IPS-NIHi7 (cell line): ENCODE measurements around the gene LGALS4.
"Not testable (repeated sequence)": the region's sequence is repeated elsewhere in the genome, so short reads cannot be mapped to it uniquely, and the experiment has no call there.

Source experiments
- DNase-seq: peaks from one replicate; pipeline ENCODE4 v3.0.0; 2012; ENCODE audit warnings: mixed read lengths; ENCODE audit errors: extremely low spot score

The LGALS4 gene

DNA sequence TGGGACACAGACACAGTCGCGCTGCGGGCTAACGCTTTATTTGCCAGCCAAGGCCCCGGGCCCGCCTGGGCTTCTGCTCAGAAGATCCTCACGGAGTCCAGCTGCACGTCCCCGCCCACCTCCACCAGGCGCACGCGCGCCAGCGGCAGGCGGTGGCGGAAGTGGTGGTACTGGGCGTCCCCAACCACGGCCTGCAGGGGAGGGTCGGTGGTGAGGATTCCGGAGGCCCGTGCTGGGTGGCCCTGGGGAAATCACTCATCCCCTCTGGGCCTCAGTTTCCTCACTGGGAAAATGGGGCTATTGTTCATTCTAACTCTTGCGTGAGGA is 41.8 kb downstream of the LGALS4 start:
- not testable (repeated sequence) for DNase-seq

DNA sequence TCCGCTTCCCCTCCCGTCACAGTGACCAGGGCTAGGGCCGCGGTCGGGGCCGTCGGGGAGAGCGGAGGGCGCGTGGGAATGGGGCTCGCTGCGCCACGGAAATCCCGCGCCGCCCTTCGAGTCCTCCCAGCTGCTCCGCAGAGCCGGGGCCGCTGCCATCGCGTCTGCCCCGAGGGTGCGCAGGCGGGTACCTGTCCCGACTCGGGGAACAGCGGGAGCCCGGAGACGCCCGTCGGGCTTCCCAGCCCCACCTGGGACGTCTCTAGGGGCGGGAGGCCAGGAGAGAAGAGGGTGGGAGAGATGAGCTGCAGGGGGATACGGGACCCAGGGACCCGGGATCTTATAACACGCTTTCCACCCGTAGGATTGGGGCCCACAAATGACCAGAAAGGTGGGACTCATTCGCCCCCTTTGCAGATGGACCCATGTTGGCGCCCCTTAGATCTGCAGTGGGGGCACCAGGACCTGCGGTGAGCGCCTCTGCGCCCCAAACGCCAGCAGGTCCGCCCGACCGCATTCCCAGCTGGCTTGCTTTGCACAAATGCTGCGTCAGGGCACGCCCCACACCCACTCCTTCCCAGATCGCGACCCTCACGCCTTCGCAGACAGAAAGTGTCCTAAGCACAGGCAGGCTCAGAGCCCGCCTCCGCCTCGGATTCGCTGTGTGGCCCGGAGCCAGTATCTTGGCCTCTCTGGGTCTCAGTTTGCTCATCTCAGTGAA is 42.4 kb downstream of the LGALS4 start:
- not testable (repeated sequence) for DNase-seq

DNA sequence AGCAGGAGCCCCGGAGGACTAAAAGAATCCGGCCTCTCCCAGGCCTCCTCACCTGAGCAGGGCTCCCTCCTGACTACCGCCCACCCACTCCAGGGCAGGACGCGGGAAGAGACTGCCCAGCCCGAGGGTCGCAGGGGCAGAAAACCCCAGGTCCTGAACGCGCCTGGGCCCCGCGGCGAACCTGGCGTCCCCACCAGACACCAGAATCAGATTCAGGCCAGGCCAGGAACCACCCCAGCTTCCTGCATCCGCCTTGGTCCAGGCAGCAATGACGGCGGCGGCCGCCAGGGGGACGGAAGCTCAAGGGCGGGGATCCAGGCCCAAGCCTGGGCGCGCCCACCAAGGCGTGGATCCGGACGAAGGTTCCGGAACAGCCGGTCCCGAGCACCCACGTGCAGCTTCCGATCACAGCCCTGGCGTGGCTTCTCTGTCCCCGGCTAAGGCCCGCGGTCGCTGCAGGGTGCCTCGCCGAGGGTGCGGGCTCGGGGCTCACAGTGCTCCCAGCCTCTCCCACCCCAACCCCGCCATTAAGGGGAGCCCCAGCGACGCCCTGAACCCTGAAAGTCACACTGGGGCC is 43.0 kb downstream of the LGALS4 start:
- peak; percentile 75 for DNase-seq

DNA sequence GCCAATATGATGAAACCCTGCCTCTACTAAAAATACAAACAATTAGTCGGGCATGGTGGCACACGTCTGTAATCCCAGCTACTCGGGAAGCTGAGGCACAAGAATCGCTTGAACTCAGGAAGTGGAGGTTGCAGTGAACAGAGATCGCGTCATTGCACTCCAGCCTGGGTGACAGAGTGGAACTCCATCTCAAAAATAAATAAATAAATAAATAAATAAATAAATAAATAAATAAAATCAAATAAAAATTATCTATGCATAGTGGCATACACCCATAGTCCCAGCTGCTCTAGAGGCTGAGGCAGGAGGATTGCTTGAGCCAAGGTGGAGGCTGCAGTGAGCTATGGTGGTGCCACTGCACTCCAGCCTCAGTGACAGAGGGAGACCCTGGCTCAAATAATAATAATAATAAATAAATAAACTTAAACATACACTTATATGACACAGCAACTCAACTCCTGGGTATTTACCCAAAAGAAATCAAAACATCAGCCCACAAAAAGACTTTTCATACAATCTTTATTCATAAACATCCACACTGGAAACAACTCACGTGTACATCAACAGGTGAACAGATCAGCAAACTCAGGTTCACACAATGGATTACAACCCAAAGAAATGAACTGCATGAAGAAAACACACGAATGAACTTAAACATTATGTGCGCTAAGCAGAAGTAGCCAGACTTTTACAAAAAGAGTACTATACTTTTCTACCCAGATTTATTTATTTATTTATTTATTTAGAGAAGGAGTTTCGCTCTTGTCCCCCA is 46.3 kb downstream of the LGALS4 start:
- no peak for DNase-seq

DNA sequence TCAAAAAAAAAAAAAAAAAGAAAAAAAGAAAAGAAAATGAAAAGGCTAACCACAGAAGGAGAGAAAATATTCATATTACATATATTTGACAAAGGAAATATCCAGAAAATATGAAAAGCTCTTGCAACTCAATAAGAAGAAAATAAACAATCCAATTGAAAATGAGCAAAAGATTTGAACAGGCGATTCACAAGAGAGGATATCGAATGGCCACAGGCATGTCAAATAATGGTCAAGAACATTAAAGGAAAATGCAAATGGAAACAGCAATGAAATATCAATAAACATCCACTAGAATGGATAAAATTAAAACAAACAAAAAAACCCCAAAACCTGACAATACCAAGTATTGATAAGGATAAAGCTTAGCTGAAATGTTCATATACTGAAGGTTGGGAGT is 47.5 kb downstream of the LGALS4 start:
- DNase-seq = no peak

DNA sequence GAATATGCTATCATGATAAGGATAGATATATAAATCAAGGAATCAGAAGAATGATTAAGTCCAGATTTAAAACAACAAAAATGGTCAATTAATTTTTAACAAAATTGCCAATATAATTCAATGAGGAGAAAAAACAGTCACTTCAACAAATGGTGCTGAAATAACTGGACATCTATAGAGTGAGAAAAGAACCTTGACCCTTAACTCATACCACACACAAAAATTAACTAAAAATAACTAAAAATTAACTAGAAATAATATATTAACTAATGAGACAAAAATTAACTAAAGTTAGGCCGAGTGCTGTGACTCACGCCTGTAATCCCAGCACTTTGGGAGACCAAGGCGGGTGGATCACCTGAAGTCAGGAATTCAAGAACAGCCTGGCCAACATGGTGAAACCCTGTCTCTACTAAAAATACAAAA is 48.9 kb downstream of the LGALS4 start:
- DNase-seq = no peak

DNA sequence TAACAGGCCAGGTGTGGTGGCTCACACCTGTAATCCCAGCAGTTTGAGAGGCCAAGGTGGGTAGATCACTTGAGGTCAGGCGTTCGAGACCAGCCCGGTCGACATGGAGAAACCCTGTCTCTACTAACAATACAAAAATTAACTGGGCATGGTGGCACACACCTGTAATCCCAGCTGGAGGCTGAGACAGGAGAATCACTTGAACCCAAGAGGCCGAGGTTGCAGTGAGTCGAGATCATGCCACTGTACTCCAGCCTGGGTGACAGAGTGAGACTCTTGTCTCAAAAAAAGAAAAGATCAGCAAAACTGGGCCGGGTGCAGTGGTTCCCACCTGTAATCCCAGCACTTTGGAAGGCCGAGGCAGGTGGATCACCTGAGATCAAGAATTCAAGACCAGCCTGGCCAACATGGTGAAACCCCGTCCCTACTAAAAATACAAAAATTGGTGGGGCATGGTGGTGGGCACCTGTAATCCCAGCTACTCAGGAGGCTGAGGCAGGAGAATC is 50.8 kb downstream of the LGALS4 start:
- not testable (repeated sequence) for DNase-seq

DNA sequence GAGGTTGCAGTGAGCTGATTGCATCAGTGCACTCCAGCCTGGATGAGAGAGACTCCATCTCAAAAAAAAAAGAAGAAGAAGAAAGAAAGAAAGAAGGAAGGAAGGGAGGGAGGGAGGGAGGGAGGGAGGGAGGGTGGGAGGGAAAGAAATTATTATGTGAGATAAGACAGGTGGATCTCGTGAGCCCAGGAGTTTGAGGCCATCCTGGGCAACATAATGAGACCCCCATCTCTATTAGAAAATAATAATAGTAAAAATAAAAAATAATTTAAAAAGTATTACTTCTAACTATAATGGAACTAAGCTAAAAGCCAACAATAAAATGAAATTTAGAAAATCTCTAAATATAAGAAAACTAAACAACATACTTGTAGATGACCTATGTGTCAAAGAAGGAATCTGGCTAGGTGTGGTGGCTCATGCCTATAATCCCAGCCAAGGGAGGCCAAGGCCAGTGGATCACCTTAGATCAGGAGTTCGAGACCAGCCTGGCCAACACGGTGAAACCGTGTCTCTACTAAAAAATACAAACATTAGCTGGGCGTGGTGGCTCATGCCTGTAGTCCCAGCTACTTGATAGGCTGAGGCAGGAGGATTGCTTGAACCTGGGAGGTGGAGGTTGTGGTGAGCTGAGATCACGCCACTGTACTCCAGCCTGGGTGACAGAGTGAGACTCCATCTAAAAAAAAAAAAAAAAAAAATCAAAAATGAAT is 51.8 kb downstream of the LGALS4 start:
- not testable (repeated sequence) for DNase-seq

DNA sequence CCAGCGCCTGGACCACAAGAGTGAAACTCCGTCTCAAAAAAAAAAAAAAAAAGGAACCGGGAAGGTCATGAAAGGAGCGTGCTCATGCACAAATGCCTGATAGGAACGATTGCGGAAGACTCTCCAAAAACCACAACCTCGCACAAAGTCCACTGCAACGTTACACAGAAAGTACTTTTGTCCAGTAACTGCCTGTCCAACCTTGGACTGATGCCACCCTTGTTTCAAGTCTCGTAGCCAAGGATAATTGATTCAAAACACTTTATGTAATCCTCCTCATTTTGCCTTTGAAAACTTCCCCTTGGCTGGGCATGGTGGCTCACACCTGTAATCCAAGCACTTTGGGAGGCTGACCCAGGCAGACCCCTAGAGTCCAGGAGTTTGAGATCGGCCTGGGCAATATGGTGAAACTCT is 53.1 kb downstream of the LGALS4 start:
- DNase-seq = no peak

DNA sequence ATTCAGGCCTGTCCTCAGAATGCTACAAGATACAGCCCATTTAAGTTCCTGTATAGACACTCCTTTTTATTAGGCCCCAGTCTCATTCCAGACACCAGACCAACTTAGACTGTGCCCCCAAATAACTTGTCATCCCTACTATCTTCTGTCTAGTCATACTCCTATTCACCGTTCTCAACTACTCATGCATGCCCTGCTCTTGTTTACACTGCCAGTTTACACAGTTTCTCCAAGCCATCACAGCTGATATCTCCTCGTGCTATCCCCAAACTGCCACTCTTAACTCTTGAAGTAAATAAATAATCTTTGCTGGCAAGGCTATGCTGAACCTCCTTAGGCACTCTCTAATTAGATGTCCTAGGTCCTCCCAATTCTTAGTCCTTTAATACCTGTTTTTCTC is 58.5 kb downstream of the LGALS4 start:
- DNase-seq = not testable (repeated sequence)

DNA sequence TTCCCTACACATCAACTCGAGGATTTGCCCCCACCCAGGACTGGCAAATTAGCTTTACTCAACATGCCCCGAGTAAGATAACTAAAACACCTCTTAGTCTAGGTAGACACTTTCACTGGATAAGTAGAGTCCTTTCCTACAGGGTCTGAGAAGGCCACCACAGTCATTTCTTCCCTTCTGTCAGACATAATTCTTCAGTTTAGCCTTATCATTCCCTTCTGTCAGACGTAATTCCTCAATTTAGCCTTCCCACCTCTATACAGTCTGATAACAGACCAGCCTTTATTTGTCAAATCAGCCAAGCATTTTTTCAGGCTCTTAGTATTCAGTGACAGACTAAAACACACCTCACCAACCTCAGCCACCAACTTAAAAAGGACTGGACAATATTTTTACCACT is 59.0 kb downstream of the LGALS4 start:
- not testable (repeated sequence) for DNase-seq
